Activated naive CD4-positive, alpha-beta T cell treated with anti-CD3 and anti-CD28 coated beads, Interleukin-2, amount 50 U/mL, for 72 hours (primary cell): ENCODE data around the gene LRP4. TPM values are rescaled to one million over a fixed set of nuclear protein-coding genes. Genes with fewer than 3 reads are reported as not detected.
"Not testable (repeated sequence)": the region's sequence is repeated elsewhere in the genome, so short reads cannot be mapped to it uniquely, and the experiment has no call there.

Experiments
- ATAC-seq, 2 donors: fragments of 150-1000 bp; cut with Tn5 transposase; 2 replicates each; pipeline ENCODE4 v1.10.0; 2021; ENCODE audit warnings: mild to moderate bottlenecking in 2 of 2, moderate library complexity in 2 of 2
- DNase-seq, 2 donors: peaks; one replicate each; pipeline ENCODE4 v3.0.0; 2021 to 2022; ENCODE audit warnings: low spot score in 2 of 2
- H3K27ac Mint-ChIP-seq, 2 donors: one replicate each; pipeline ENCODE4 v1.8.0; 2022; ENCODE audit warnings: mild to moderate bottlenecking in 2 of 2, mixed read lengths in 2 of 2
- H3K36me3 Mint-ChIP-seq, 2 donors: one replicate each; pipeline ENCODE4 v1.8.0; 2022; ENCODE audit warnings: mixed read lengths in 2 of 2
- H3K9me3 Mint-ChIP-seq, 2 donors: one replicate each; pipeline ENCODE4 v1.8.0; 2022; ENCODE audit warnings: mixed read lengths in 2 of 2
- total RNA-seq, 2 donors: library from RNA; stranded (reverse); gene quantifications; one replicate each; pipeline ENCODE4 v1.2.3, GENCODE V29; 2022

The LRP4 gene
- total RNA-seq, 2 donors from 2014 or later = 0.18 TPM; not detected in 1

- peak; percentile 98 to 99 for ATAC-seq
- H3K27ac Mint-ChIP-seq = peak within 1 kb of the TSS; percentile 79 to 98
- DNase-seq = peak; percentile 89 to 92
- no peaks in the 10 kb centered on the region for H3K36me3 Mint-ChIP-seq
- peaks cover 4 to 5% of the 10 kb centered on the region in 2 donors for H3K9me3 Mint-ChIP-seq
Measured at GRCh38 chr11:46936138-46937110, 18.1 kb upstream of the LRP4 start, which contains the start of gene CSTPP1. Gene CSTPP1, plus strand, starts transcription at chr11:46936761. Its CDS starts 45 bp downstream, at chr11:46936806.

DNA sequence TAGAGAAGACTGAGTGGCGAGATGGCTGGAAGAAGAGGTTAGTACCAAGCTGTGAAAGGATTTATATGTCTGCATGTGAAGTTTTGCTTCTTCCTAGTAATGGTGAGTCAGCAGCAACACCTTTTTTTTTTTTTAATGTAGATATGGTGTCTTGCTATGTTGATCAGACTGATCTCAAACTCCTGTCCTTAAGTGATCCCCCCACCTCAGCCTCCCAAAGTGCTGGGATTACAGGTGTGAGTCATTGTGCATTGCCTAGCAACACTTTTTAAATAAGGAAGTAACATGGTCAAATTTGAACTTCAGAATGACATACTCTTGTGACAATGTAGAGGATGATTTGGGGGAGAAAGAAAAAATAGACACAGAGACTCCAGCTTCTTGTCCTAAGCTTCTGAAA, 11.7 kb upstream of the LRP4 start:
- DNase-seq (no peak), ATAC-seq (peak; percentile 61 to 88)
- no peaks in the 10 kb centered on the region for H3K9me3 Mint-ChIP-seq
- no peak overlapping the region for H3K27ac Mint-ChIP-seq
- no peaks in the 10 kb centered on the region for H3K36me3 Mint-ChIP-seq

- H3K36me3 Mint-ChIP-seq, H3K27ac Mint-ChIP-seq, ATAC-seq, H3K9me3 Mint-ChIP-seq, DNase-seq: not testable (repeated sequence)
Measured at GRCh38 chr11:46928701-46929100, 10.4 kb upstream of the LRP4 start.

DNA sequence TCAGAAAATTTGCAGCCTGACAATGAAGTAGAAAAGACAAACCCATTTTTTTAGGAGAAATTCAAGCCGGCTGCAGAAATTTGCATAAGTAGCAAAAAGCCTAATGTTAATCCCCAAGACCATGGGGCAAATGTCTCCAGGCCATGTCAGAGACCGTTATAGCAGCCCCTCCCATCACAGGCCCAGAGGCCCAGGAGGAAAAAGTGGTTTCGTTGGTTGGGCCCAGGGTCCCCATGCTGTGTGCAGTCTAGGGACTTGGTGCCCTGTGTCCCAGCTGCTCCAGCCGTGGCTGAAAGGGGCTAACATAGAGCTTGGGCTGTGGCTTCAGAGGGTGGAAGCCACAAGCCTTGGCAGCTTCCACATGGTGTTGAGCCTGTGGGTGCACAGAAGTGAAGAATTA, 9.6 kb upstream of the LRP4 start:
- ATAC-seq, H3K9me3 Mint-ChIP-seq, DNase-seq, H3K36me3 Mint-ChIP-seq, H3K27ac Mint-ChIP-seq: not testable (repeated sequence)

DNA sequence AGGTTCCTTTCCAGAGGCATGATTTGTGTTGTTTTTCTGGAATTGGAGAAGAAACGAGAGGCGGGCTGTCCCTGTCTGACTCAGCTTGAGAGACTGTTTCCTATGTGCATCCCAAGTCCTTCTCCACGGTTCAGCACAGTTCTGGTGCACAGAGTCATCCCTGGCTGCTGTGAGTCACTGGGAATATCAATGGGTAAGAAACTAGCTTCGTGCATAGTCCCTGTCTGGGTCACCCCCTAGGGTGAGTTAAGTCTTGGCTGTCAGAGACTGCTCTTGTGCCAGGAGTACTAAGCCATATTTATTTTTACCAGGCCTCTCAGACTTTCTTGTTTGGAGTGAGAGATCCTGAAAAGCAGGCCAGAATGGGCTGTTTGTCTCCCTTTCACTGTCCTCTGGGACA, 2.4 kb upstream of the LRP4 start:
- H3K9me3 Mint-ChIP-seq = no peaks in the 10 kb centered on the region
- ATAC-seq (no peak), DNase-seq (no peak)
- peaks cover 5 to 12% of the 10 kb centered on the region in 2 donors for H3K36me3 Mint-ChIP-seq
- H3K27ac Mint-ChIP-seq = no peak overlapping the region

GRCh38 chr11:46918788-46919513, 601 bp upstream of the LRP4 start:
- no peaks in the 10 kb centered on the region for H3K9me3 Mint-ChIP-seq
- DNase-seq = no peak
- no peak overlapping the region for H3K27ac Mint-ChIP-seq
- peaks cover 5 to 12% of the 10 kb centered on the region in 2 donors for H3K36me3 Mint-ChIP-seq
- no peak for ATAC-seq

DNA sequence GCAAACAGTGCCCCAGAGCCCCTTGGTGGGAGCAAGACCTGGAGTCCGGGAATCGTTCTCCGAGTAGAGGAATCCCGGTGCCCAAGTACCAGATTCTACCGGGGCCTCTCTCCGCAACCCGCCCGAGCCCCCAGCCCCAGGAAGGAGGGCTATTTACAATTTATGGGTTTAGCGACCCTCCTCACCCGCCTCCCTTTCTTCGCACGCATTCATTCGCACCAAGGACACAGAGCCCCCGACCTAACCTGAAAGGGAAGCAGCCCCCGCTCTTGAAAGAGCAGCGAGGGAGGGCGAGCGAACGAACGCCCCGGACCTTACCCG, 628 bp downstream of the LRP4 start:
- H3K36me3 Mint-ChIP-seq = peaks cover 5 to 12% of the 10 kb centered on the region in 2 donors
- no peaks in the 10 kb centered on the region for H3K9me3 Mint-ChIP-seq
- DNase-seq = no peak
- ATAC-seq = no peak
- H3K27ac Mint-ChIP-seq = no peak overlapping the region

DNA sequence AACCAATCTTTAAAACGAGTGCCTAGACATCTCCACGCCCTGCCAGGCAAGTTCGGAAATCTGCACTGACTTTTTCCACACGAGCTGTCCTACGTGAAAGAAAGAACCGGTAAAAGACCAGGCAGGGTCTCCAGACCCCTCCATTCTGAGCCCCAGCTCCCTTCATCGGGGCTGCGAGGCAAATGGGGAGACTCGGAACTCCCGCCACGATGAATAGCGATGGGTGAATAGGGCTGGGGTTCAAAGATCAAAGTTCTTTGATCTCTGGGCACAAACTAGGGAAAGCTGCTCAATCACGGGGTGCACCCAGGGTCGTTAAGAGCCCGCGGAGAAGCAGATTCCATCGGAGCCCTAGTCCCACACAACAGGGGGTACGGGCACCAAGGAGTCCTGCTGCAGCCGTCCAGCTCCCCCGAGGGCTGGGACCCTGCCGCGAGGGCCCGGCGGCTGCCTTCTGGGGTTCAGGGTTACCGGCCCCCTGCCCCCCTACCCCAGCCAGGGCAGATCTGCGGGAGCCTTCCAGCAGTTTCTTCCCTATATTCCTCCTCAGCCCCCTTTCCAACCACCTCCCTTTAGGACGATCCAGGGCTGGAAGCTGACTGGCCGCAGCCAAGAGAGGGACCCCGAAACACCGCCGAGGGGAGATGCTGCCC, 1.1 kb downstream of the LRP4 start:
- Mint-ChIP-seq H3K27ac (no peak overlapping the region), H3K9me3 (no peaks in the 10 kb centered on the region), H3K36me3 (peaks cover 5 to 12% of the 10 kb centered on the region in 2 donors)
- DNase-seq = no peak
- ATAC-seq = no peak

DNA sequence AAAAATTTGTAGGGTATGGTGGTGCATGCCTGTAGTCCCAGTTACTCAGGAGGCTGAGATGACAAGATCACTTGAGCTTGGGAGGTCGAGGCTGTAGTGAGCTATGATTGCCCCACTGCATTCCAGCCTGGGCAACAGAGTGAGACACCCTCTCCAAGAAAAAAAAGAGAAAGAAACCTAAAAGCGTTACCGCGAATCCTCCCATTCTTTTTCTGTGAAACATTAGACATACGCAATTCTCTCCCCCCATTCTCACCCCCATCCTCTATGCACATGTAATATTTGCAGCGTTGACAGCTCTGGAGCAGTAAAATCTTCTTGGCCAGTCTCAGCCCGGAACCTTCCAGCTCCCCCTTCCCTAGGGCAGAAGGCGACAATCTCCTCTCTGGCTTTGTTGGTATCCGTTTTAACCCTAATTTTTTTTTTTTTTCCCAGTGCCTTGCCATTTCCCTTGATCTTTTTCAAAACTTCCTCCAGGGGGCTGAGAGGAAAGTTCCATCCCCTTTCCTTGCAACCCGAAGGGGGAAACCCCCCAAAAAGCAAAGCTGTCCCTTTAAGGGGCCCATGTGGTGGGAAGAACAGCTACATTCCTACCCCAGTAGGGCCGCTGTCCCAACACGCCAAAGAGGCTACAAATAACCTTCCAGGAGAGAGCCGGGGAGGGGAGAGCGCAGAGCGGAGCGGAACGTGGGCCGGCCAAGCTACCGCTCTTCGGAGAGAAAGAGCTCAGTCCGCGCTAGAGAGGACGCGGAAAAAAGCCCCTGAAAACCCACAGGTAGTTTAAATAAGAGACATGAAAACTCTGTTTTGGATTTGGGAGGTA, 1.9 kb downstream of the LRP4 start:
- Mint-ChIP-seq H3K36me3 (peaks cover 5 to 12% of the 10 kb centered on the region in 2 donors), H3K9me3 (no peaks in the 10 kb centered on the region)

GRCh38 chr11:46914910-46915309, 3.4 kb downstream of the LRP4 start:
- DNase-seq = no peak
- H3K27ac Mint-ChIP-seq = no peak overlapping the region
- no peak for ATAC-seq
- peaks cover 5 to 12% of the 10 kb centered on the region in 2 donors for H3K36me3 Mint-ChIP-seq
- no peaks in the 10 kb centered on the region for H3K9me3 Mint-ChIP-seq

More for the DNA sequence above, 1.9 kb downstream of the LRP4 start:
- no peak for DNase-seq
- ATAC-seq = peak in 1 of 2 donors; percentile 37
- H3K27ac Mint-ChIP-seq = no peak overlapping the region

- DNase-seq = no peak
- Mint-ChIP-seq H3K27ac (no peak overlapping the region), H3K36me3 (peaks cover 5 to 8% of the 10 kb centered on the region in 2 donors), H3K9me3 (no peaks in the 10 kb centered on the region)
- no peak for ATAC-seq
Measured at GRCh38 chr11:46914363-46914762, 4.0 kb downstream of the LRP4 start.

DNA sequence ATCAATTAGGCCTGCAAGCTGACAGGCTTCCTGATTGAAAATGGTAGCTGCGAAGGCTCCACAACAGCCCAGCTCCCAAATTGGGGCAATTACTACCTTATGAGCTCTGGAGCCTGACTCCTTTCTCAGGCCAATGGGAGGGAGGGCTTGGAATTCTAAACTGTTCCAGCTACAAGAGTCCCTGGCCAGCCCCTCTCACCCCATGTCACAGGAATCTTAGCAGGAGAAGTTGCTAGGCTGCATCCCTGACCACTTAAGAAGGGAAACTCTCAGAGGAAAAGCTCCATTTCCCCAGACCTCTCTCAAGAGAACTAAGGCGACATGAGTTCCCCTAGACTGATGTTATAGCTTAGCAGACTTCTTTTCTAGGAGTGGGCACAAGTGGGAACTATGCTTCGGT, 4.9 kb downstream of the LRP4 start:
- DNase-seq = no peak
- no peaks in the 10 kb centered on the region for H3K36me3 Mint-ChIP-seq
- no peak for ATAC-seq
- no peak overlapping the region for H3K27ac Mint-ChIP-seq
- H3K9me3 Mint-ChIP-seq = no peaks in the 10 kb centered on the region

DNA sequence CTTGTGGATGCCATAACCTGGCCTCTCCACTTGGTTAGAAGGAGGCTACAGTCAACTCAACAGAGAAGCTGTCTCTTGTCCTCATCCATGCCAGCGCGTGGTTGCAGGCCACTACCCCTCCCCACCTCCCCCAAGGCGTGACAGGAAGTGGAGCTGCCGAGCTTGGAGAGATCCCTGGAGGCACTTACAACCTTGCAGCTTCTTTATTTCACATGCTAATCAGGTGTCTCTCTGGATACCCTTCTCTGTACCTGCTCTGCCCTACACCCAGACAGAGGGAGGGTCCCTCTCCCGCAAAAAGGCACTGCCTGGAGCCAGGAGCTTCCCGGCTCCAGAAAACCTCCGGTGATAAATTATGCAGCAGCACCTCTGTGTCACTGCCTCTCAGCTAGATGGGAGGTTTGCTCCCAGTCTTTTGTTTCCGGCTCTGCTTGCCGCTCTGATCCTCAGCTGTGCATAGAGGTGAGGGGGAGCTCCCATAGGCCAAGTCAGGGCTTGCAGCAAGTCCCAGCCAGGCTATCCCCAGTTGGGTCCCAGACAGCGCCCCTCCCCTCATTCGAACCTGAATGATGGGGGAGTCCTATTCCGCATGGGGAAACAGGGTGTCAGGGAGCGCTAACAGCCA, 5.7 kb downstream of the LRP4 start:
- H3K27ac Mint-ChIP-seq = no peak overlapping the region
- no peaks in the 10 kb centered on the region for H3K9me3 Mint-ChIP-seq
- no peaks in the 10 kb centered on the region for H3K36me3 Mint-ChIP-seq
- ATAC-seq (no peak), DNase-seq (no peak)

GRCh38 chr11:46907606-46908005, 10.7 kb downstream of the LRP4 start:
- H3K36me3 Mint-ChIP-seq = no peaks in the 10 kb centered on the region
- no peak overlapping the region for H3K27ac Mint-ChIP-seq

DNA sequence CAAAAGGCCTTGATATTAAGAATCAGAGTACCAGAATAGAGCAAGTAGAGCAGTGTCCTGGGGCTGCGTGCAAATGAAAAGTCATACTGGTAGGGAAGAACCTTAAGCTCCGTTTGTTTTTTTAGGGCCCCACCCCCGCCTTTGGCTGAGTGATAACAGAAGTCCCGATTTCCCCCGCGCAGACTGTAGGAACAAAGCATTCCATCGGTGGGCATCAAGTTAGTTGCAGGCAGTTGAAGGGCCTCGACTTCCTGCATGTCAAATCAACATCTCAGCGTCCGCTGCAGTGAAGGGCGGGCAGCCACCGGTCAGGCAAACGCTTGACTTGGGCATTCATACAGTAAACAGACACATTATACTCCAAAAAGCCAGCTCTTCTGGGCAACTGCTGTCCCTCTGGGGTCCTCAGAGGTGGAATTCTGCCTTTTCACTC, 11.7 kb downstream of the LRP4 start:
- Mint-ChIP-seq H3K9me3 (no peaks in the 10 kb centered on the region), H3K36me3 (no peaks in the 10 kb centered on the region), H3K27ac (no peak overlapping the region)
- peak in 1 of 2 donors; percentile 35 for ATAC-seq
- no peak for DNase-seq

More at GRCh38 chr11:46907606-46908005, 10.7 kb downstream of the LRP4 start:
- no peak for DNase-seq
- H3K9me3 Mint-ChIP-seq = no peaks in the 10 kb centered on the region
- ATAC-seq = no peak

GRCh38 chr11:46905806-46906205, 12.5 kb downstream of the LRP4 start:
- H3K9me3 Mint-ChIP-seq = no peaks in the 10 kb centered on the region
- ATAC-seq (no peak), DNase-seq (no peak)
- H3K27ac Mint-ChIP-seq = no peak overlapping the region
- H3K36me3 Mint-ChIP-seq = no peaks in the 10 kb centered on the region
